HT1080 (cell line): ENCODE results near the gene NR3C1. TPM values are rescaled to one million over a fixed set of nuclear protein-coding genes. Genes with fewer than 3 reads are reported as not detected.
A peak's percentile ranks its signal among the peaks of the same experiment; 100 is the strongest.
"Not testable (repeated sequence)": the region's sequence is repeated elsewhere in the genome, so short reads cannot be mapped to it uniquely, and the experiment has no call there.

Experiments used
- DNase-seq: peaks from one replicate; pipeline ENCODE4 v3.0.0-alpha.2; 2015; ENCODE audit warnings: low read depth
- total RNA-seq: library from RNA; depleted of rRNA; stranded (reverse); fragments of >200 nt; shearing (Covaris generic); gene quantifications from 2 replicates; pipeline ENCODE4 v1.2.3, GENCODE V29; 2014

Gene NR3C1
- total RNA-seq, 1 experiment from 2014 or later, result 40.3 TPM

DNA sequence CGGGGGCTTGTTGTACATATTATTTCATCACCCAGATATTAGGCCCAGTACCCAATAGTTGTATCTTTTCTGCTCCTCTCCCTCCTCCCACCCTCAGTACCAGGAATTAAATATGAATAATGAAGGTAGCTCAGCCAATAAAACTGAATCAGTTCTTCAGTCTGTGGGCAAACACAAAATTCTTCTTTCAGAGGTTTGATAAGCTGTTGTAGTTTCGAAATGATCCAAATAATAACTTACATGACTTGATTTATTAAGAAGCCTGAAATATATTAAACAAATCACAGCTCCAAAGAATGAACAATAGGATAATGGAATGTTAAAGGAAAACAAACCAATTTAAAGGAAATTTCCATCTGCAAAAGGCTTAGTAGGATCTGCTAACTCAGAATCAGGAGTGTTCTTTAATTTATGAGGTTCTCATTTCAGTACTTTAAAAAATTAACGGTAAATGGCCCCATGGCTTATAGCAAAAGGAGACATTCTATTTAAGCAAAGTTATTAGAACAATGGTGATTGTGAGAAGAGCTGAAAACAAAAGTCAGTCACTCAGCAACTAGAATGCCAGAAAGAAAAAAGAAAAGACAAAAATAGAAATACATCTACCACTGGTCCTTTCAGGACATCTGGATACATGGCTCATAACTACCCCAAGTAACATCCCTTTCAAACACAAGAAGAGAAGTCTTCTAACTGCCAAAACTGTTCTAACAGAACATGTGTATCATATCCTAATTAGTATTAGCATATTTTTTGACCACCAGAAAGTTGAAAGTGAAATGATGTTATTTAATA is 62.4 kb downstream of the NR3C1 start:
- no peak for DNase-seq

- no peak for DNase-seq
These were observed 64.7 kb downstream of the NR3C1 start for GRCh38 chr5:143338658-143339366.

DNA sequence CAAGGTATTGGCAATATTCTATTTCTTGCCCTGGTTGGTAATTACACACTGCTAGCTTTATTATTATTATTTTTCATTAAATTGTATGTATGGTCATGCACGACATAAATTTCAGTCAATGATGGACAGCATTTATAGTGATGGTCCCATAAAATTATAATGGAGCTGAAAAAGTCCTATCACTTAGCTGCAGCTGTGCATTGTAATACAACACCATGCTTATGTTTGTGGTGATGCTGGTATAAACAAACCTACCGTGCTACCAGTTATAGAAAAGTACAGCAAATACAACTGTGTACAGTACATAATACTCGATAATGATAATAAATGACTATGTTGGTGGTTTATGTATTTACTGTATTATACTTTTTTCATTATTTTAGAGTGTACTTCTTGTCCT is 65.5 kb downstream of the NR3C1 start:
- no peak for DNase-seq

- no peak for DNase-seq
These were observed 67.0 kb downstream of the NR3C1 start for GRCh38 chr5:143336485-143336884.

- no peak for DNase-seq
These were observed 68.6 kb downstream of the NR3C1 start for GRCh38 chr5:143334903-143335302.

DNA sequence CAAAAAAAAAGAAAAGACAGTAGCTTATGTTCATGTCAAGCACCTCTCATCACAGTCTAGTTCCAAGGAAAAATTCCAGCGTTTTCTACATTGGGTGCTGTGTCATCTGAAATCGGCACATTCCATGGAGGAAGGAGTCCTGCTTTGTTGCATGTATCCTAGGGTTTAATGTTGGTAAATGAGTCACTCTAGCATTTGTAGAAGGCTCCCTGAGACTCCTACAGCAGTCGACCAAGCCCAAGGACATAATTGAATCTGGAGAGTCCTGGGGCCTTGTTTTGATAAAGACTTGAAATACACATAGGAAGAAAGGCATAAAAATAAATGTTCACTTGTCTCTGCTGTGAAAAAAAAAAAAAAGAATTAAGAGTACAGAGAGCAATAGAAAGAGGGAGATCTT is 69.1 kb downstream of the NR3C1 start:
- not testable (repeated sequence) for DNase-seq

DNA sequence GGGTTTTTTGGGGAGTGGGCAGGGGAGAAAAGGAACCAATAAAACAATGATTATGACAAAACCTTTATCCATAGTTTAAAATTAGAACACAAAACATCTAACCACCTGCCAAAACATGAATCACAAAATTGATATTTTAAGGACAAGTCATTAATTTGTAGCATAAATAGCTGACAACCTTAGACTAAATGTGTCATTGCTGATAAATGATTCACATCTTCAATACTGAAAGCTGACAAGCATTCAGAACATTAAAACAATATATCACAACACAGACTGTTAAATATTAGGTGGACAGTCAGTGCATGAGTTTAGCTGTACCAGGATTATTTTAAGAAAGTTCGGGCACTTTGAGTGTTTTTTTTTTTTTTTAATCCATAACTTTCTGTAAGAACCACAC is 71.5 kb downstream of the NR3C1 start:
- DNase-seq, result no peak

- DNase-seq, result no peak
These were observed 73.6 kb downstream of the NR3C1 start for GRCh38 chr5:143329843-143330242.

- DNase-seq, result no peak
These were observed 74.8 kb downstream of the NR3C1 start for GRCh38 chr5:143328589-143329220.

GRCh38 chr5:143325086-143325485 is 78.4 kb downstream of the NR3C1 start:
- DNase-seq, result not testable (repeated sequence)

GRCh38 chr5:143322931-143323630 is 80.4 kb downstream of the NR3C1 start:
- DNase-seq, result not testable (repeated sequence)

DNA sequence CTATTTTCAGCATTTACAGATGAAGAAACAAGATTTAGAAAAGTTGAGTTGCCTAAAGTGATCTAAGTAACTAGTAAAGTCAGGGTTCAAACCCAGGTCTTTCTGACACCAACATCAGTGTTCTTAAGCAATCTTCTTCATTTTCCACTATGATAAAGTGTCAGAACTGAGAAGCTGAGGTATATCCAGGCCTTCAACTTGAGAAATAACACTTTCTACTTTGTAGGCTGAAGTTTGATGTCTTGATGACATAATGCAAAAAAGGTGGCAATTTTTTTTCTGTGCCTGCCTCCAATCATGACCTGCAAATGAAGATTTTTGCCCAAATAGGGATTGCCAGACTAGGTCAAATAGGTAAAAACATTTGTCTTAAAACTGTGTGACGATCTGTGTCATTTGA is 81.3 kb downstream of the NR3C1 start:
- DNase-seq, result no peak

- DNase-seq, result no peak
These were observed 83.9 kb downstream of the NR3C1 start for GRCh38 chr5:143319437-143320227.

DNA sequence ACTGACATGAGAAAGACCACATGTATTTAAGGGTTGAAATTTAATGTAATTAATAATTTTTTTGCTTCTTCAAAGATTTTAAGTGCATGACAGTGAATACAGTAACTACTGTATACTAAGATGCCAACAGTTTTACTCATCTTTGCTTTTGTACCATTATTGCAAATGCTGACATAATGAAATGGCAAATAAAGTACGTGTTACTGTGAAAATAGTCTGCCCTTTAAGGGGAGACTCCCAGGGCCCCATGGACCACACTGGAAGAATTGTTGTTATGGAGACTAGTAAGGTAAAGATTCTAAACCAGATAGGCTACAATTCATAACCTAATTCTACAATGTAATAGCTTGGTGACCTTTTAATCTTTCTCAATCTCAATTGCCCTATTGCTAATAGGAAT is 84.7 kb downstream of the NR3C1 start:
- DNase-seq, result no peak

GRCh38 chr5:143318270-143318669 is 85.2 kb downstream of the NR3C1 start:
- no peak for DNase-seq

DNA sequence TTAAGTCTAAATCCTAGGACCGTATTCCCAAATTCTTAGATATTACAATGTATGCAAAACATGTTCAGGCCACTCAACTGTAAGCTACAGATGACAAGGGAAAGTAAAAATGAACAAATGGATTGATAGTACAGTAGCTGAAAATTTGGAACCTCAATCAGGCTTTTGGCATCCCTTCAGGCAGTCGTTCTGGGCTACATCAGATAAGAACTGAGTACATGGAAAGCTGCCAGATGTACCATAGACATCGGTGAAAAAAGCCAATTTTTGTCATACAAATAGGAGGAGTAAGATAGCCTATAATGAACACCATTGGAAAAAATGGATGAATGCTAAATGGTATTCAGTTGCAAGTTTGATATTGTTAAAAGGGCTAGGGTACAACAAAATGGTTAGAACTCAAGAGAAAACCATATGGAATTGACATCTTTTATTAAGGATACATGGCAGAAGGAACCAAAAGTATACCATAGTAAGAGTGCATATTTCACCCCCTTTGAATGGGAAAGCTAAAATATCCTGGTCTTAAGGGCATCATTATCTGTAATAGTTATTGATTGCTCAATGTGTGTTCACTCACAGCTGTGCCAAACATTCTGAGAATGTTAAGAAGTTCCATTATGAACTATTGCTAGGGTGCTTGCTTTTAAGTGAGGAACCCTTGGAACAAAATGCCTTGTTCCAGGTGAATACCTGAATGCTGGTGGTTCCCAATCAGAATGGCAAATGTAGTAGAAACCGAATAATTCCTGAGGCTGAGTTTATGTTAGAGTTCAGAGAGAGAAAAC is 86.4 kb downstream of the NR3C1 start:
- DNase-seq, result no peak

- DNase-seq, result no peak
These were observed 87.1 kb downstream of the NR3C1 start for GRCh38 chr5:143316337-143316736.

- DNase-seq, result no peak
These were observed 87.6 kb downstream of the NR3C1 start for GRCh38 chr5:143315929-143316328.

GRCh38 chr5:143315214-143315613 is 88.3 kb downstream of the NR3C1 start:
- DNase-seq, result no peak

GRCh38 chr5:143314659-143315058 is 88.8 kb downstream of the NR3C1 start:
- peak; percentile 79 for DNase-seq
